K562 (cell line): ENCODE measurements around the gene ZNF791. TPM values are rescaled to one million over a fixed set of nuclear protein-coding genes. Genes with fewer than 3 reads are reported as not detected.

Source experiments
- ATF7 ChIP-seq: fragments of 450-650 bp; IDR thresholded peaks from 2 replicates; pipeline ENCODE4 v1.7.1; 2014; ENCODE audit warnings: mild to moderate bottlenecking, moderate library complexity
- CBX2 ChIP-seq: fragments of 200-600 bp; sonication (generic); IDR thresholded peaks from one replicate; pipeline ENCODE4 v1.6.1; 2012; ENCODE audit warnings: mild to moderate bottlenecking, low read length, inconsistent platforms; ENCODE audit not compliant: insufficient read depth, poor library complexity, severe bottlenecking
- KAT2B ChIP-seq: IDR thresholded peaks from one replicate; pipeline ENCODE4 v1.6.1; 2012; ENCODE audit warnings: low read depth, mild to moderate bottlenecking, control low read depth, inconsistent platforms, low read length, moderate library complexity
- MBD2 ChIP-seq: sonication (generic); IDR thresholded peaks from 2 replicates; pipeline ENCODE4 v1.6.1; 2016; ENCODE audit warnings: low read depth, borderline replicate concordance
- MECOM ChIP-seq: fragments of 250-450 bp; sonication (Bioruptor Pico); IDR thresholded peaks from 2 replicates; pipeline ENCODE4 v1.8.0; 2022; ENCODE audit warnings: inconsistent platforms
- MEF2A ChIP-seq: IDR thresholded peaks from 2 replicates; pipeline ENCODE4 v1.6.1; 2011; ENCODE audit warnings: low read depth, mild to moderate bottlenecking, low read length, moderate library complexity; ENCODE audit not compliant: control insufficient read depth
- MTA2 ChIP-seq: fragments of 450-650 bp; IDR thresholded peaks from 2 replicates; pipeline ENCODE4 v1.6.1; 2016; ENCODE audit warnings: low read depth
- NCOA2 ChIP-seq, 2 experiments: fragments of 450-650 bp; IDR thresholded peaks; 2 replicates each; pipeline ENCODE4 v1.6.1; 2018; ENCODE audit warnings: mild to moderate bottlenecking in 2 of 2, moderate library complexity in 1 of 2; ENCODE audit not compliant: partially characterized antibody in 2 of 2
- POLR2AphosphoS2 ChIP-seq: IDR thresholded peaks from 2 replicates; pipeline ENCODE4 v1.6.1; 2012; ENCODE audit warnings: low read length, improper control_type of control experiment
- RHOXF2B ChIP-seq: fragments of 250-450 bp; sonication (Bioruptor Pico); conservative IDR thresholded peaks from 2 replicates; pipeline ENCODE4 v1.5.1; 2021
- ZBTB17 ChIP-seq: fragments of 450-650 bp; formaldehyde crosslinking; IDR thresholded peaks from 2 replicates; pipeline ENCODE4 v1.4.0; 2020; ENCODE audit warnings: mild to moderate bottlenecking
- ZBTB7A ChIP-seq: IDR thresholded peaks from 2 replicates; pipeline ENCODE4 v1.6.1; 2011; ENCODE audit warnings: low read depth, mild to moderate bottlenecking, low read length, moderate library complexity, borderline replicate concordance; ENCODE audit not compliant: control insufficient read depth
- ZBTB8A ChIP-seq: fragments of 450-650 bp; IDR thresholded peaks from 2 replicates; pipeline ENCODE4 v1.6.1; 2018; ENCODE audit warnings: mild to moderate bottlenecking, moderate library complexity; ENCODE audit not compliant: partially characterized antibody
- ZNF316 ChIP-seq: fragments of 450-650 bp; IDR thresholded peaks from 2 replicates; pipeline ENCODE4 v1.6.1; 2016
- ZNF75A ChIP-seq: fragments of 450-650 bp; formaldehyde crosslinking; IDR thresholded peaks from 2 replicates; pipeline ENCODE4 v1.4.0; 2020; ENCODE audit warnings: mild to moderate bottlenecking
- polyA plus RNA-seq, 8 experiments: library from polyadenylated mRNA; depleted of rRNA in 4 of 8; stranded (reverse) in 5 of 8; unstranded in 3 of 8; fragments of >200 nt; fragmentation: Nextera tagmentation in 2 of 8; fragmentation: Illumina TruSeq in 1 of 8; extraction: Ambion mirVana in 2 of 8; extraction: Trizol in 1 of 8; gene quantifications; 2 replicates each; pipeline versions ENCODE4 v1.2.1 to v1.2.3, GENCODE V29; 2011 to 2014; ENCODE audit warnings: inconsistent platforms in 1 of 8, missing spikeins in 1 of 8
- total RNA-seq, 7 experiments: library from RNA; depleted of rRNA in 6 of 7; stranded (reverse); fragments of >200 nt in 6 of 7; fragmentation: Illumina TruSeq in 2 of 7; extraction: Trizol in 2 of 7; gene quantifications; 2 replicates each; pipeline versions ENCODE4 v1.2.1 to v1.2.3, GENCODE V29; 2011 to 2021; ENCODE audit warnings: low replicate concordance in 1 of 7
- TF ChIP-seq, protein P1 (sequence below): fragments of 450-650 bp; IDR thresholded peaks from 2 replicates; pipeline ENCODE4 v1.6.1; 2014; ENCODE audit warnings: low read depth, mild to moderate bottlenecking, moderate library complexity, borderline replicate concordance
- TF ChIP-seq, protein P2 (sequence below), 2 experiments: fragments of 450-650 bp; conservative IDR thresholded peaks; 2 replicates each; pipeline ENCODE4 v1.6.1; 2017; ENCODE audit warnings: mild to moderate bottlenecking in 2 of 2, moderate library complexity in 2 of 2
- TF ChIP-seq, protein P3 (sequence below): sonication (generic); formaldehyde crosslinking; IDR thresholded peaks from 2 replicates; pipeline ENCODE4 v1.8.1; 2022; ENCODE audit warnings: missing genetic modification reagents
- TF ChIP-seq, protein P4 (sequence below): fragments of 450-650 bp; conservative IDR thresholded peaks from 2 replicates; pipeline ENCODE4 v1.6.1; 2016; ENCODE audit warnings: missing genetic modification characterization, low read depth, mild to moderate bottlenecking, missing compliant biosample characterization, moderate library complexity
- TF ChIP-seq, protein P5 (sequence below): fragments of 450-650 bp; IDR thresholded peaks from 2 replicates; pipeline ENCODE4 v1.7.1; 2018; ENCODE audit warnings: mild to moderate bottlenecking, low read depth; ENCODE audit not compliant: partially characterized antibody

Gene ZNF791
- total and polyA plus RNA-seq, 9 of the 15 experiments (the other 6 are each of a cell fraction or from before 2014, with no cell fraction given) = 7.8 to 22.7 (median 13.1) TPM

DNA sequence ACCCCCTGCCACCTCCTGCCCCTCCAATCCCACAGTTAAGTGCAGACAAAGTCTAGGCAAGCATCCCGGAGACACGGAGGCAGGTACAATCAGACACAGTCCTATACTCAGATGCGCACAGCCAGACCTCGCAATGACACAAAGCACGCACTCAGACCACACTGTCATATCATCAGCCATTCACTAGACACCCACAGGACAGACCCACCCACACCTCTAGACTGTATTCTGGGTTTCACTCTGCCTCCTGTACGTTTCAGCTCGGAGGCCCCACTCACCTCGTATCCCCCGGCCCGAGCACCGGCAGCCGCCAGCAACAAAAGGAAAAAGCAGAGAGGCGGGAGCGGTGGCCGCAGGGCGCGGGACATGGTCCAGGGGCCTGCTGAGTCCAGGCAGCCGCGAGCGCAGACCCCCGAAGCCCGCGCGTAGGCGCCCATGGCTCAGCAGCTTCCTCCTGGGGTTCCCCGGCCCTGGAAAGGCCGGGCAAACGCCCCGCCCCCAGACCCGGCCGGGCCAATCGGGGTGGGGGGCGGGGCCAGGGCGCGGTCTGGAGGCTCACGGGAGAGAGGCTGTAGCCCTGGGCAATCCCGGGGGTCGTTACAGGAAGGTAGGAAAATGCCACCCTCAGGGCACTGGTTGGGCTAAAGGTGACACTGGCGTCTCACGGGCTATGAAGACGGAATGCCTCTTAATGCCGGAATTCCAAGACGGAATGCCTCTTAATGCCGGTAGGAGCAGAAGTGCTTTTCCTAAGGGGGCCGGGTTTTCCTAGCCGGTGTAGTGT, 55.7 kb downstream of the ZNF791 start, which contains the start of the genes MAN2B1 and WDR83 (continued):
- TF ChIP-seq, protein P1, sequence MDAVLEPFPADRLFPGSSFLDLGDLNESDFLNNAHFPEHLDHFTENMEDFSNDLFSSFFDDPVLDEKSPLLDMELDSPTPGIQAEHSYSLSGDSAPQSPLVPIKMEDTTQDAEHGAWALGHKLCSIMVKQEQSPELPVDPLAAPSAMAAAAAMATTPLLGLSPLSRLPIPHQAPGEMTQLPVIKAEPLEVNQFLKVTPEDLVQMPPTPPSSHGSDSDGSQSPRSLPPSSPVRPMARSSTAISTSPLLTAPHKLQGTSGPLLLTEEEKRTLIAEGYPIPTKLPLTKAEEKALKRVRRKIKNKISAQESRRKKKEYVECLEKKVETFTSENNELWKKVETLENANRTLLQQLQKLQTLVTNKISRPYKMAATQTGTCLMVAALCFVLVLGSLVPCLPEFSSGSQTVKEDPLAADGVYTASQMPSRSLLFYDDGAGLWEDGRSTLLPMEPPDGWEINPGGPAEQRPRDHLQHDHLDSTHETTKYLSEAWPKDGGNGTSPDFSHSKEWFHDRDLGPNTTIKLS = no peak
- TF ChIP-seq, protein P2, sequence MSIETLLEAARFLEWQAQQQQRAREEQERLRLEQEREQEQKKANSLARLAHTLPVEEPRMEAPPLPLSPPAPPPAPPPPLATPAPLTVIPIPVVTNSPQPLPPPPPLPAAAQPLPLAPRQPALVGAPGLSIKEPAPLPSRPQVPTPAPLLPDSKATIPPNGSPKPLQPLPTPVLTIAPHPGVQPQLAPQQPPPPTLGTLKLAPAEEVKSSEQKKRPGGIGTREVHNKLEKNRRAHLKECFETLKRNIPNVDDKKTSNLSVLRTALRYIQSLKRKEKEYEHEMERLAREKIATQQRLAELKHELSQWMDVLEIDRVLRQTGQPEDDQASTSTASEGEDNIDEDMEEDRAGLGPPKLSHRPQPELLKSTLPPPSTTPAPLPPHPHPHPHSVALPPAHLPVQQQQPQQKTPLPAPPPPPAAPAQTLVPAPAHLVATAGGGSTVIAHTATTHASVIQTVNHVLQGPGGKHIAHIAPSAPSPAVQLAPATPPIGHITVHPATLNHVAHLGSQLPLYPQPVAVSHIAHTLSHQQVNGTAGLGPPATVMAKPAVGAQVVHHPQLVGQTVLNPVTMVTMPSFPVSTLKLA (conservative IDR thresholded peaks at IDR 0.05) = peak in 1 of 2 experiments; percentile 47; a peak in 1 of 4 replicates
- peak; percentile 41; the same call in 1 of the 2 replicates for TF ChIP-seq ZBTB7A
- no peak for TF ChIP-seq MEF2A
- TF ChIP-seq ZNF75A = no peak
- TF ChIP-seq, protein P3, sequence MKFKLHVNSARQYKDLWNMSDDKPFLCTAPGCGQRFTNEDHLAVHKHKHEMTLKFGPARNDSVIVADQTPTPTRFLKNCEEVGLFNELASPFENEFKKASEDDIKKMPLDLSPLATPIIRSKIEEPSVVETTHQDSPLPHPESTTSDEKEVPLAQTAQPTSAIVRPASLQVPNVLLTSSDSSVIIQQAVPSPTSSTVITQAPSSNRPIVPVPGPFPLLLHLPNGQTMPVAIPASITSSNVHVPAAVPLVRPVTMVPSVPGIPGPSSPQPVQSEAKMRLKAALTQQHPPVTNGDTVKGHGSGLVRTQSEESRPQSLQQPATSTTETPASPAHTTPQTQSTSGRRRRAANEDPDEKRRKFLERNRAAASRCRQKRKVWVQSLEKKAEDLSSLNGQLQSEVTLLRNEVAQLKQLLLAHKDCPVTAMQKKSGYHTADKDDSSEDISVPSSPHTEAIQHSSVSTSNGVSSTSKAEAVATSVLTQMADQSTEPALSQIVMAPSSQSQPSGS (CRISPR knock-in tag) = no peak
- no peak for TF ChIP-seq ZBTB17 (CRISPR knock-in tag)
- TF ChIP-seq MECOM (CRISPR knock-in tag) = no peak
- TF ChIP-seq, protein P4, sequence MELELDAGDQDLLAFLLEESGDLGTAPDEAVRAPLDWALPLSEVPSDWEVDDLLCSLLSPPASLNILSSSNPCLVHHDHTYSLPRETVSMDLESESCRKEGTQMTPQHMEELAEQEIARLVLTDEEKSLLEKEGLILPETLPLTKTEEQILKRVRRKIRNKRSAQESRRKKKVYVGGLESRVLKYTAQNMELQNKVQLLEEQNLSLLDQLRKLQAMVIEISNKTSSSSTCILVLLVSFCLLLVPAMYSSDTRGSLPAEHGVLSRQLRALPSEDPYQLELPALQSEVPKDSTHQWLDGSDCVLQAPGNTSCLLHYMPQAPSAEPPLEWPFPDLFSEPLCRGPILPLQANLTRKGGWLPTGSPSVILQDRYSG (tag) = no peak
- no peak for TF ChIP-seq ZNF316
- TF ChIP-seq MTA2 = no peak
- TF ChIP-seq, protein P5, sequence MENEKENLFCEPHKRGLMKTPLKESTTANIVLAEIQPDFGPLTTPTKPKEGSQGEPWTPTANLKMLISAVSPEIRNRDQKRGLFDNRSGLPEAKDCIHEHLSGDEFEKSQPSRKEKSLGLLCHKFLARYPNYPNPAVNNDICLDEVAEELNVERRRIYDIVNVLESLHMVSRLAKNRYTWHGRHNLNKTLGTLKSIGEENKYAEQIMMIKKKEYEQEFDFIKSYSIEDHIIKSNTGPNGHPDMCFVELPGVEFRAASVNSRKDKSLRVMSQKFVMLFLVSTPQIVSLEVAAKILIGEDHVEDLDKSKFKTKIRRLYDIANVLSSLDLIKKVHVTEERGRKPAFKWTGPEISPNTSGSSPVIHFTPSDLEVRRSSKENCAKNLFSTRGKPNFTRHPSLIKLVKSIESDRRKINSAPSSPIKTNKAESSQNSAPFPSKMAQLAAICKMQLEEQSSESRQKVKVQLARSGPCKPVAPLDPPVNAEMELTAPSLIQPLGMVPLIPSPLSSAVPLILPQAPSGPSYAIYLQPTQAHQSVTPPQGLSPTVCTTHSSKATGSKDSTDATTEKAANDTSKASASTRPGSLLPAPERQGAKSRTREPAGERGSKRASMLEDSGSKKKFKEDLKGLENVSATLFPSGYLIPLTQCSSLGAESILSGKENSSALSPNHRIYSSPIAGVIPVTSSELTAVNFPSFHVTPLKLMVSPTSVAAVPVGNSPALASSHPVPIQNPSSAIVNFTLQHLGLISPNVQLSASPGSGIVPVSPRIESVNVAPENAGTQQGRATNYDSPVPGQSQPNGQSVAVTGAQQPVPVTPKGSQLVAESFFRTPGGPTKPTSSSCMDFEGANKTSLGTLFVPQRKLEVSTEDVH = peak; percentile 25
- TF ChIP-seq ZBTB8A = no peak
- no peak for TF ChIP-seq KAT2B
- no peak for TF ChIP-seq POLR2AphosphoS2
- TF ChIP-seq CBX2 = no peak
- TF ChIP-seq ATF7 = no peak
- no peak for TF ChIP-seq NCOA2 (IDR thresholded peaks at IDR 0.05; ENCODE audit: partially characterized antibody in 2 of 2)
- TF ChIP-seq RHOXF2B (CRISPR knock-in tag) = no peak
- no peak for TF ChIP-seq MBD2
